HG03135 (cell line): ENCODE measurements around the gene DNAJC3.
A peak's percentile ranks its signal among the peaks of the same experiment; 100 is the strongest.

ENCODE experiments used
- ATAC-seq: cut with Tn5 transposase; IDR thresholded peaks from one replicate; pipeline ENCODE4 v1.9.1; 2021; ENCODE audit warnings: mild to moderate bottlenecking, moderate library complexity; ENCODE audit not compliant: unreplicated experiment

The DNAJC3 gene, protein sequence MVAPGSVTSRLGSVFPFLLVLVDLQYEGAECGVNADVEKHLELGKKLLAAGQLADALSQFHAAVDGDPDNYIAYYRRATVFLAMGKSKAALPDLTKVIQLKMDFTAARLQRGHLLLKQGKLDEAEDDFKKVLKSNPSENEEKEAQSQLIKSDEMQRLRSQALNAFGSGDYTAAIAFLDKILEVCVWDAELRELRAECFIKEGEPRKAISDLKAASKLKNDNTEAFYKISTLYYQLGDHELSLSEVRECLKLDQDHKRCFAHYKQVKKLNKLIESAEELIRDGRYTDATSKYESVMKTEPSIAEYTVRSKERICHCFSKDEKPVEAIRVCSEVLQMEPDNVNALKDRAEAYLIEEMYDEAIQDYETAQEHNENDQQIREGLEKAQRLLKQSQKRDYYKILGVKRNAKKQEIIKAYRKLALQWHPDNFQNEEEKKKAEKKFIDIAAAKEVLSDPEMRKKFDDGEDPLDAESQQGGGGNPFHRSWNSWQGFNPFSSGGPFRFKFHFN

DNA sequence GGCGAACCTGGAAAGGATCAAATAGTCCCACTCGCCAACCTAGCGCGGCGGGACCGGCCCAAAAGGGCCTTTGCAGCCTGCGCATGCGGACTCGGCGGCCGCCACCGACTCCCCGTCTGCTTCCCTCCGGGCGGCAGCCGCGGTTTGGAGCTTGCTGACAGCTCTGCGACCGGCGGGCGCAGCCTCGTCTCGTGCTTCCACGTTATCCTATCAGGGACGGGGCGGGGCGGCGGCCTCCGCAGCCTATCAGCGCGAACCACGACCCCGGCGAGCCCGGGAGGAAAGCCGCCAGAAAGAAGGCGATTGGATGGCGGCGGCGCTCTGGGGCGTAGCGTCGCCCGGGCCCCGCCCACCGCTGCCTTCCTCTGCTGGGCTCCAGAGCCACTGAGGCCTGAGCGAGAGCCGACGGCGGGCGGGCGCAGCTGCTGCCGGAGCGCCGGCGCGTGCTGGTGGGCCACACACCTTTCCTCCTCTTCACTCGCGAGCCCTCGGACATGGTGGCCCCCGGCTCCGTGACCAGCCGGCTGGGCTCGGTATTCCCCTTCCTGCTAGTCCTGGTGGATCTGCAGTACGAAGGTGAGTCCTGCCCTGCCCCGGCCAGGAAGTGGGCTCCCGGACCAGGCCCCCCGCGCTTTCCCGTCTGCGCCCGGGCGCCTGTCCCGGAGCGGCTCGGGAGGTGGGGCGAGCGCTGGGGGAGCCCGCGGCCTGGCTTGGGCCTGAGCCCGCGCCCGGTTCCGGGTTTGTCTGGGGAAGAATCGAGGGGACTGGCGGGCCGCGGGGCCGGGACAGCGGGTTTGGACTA is at the start of gene DNAJC3:
DNAJC3 (plus strand) TSS at position 378 of the 802 bp plus-strand sequence; CDS start at position 495, 117 bp downstream.
- ATAC-seq = peak; percentile 95

DNA sequence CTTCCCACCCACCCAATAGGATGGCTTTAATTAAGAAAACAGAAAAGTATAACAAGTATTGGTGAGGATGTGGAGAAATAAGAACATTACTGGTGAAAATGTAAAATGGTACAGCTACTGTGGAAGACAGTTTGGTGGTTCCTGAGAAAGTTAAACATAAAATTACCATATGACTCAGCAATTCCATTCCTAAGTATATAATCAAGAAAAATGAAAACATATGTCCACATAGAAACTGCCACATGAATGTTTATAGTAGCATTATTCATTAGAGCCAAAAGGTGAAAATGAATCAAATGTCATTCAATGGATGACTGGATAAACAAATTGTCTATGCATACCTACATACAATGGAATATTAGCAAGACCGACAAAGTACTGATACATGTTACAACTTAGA is 49.3 kb upstream of the DNAJC3 start:
- no peak for ATAC-seq

DNA sequence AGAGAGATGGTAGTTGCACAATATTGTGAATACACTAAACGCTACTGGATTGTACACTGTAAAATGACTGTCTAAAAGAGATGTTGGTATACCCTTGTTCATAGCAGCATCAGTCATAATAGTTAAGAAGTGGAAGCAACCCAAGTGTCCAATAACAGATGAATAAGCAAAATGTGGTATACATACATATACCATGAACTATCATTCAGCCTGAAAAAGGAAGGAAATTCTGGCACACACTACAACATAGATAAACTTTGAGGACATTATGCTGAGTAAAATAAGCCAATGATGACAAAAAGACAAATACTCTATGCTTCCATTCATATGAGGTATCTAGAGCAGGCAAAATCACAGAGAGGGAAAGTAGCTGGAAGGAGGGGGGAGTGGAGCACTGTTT is 48.5 kb upstream of the DNAJC3 start:
- ATAC-seq = no peak

DNA sequence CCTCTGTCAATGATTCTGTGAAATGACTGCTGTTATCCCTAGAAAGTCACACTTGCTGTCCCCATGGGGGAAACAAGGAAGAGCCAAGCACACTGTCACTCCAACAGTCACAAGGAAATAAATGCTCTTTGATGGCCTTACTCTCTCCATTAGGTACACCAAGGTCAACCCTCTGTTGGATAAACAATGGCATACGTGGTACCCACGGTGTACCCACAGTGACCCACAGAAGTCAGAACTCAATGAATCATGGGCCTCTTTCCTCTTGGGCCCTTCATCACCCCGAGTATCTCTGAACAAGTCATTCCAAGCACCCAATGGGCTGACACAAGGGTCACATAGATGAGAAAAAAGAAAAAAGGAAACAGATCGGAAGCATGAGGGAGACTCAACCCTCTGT is 47.9 kb upstream of the DNAJC3 start:
- ATAC-seq = no peak

DNA sequence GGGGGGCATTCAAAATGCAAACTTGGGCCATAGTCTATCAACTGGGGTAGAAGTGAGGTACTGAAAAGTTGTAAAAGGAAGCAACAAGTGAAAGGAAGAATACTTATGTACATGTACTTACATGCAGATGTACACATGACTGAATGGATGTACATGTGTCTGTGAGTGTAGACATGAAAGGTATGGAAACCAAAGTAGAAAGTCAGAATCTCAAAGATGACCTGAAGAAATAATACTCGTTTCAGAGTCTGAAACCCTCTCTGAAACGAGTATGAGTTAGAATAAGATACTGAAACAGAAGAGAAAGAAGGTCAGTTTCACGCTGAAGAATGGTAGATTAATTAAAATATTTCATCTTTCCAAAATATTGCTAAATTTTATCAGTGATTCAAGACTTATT is 46.3 kb upstream of the DNAJC3 start:
- ATAC-seq = no peak

DNA sequence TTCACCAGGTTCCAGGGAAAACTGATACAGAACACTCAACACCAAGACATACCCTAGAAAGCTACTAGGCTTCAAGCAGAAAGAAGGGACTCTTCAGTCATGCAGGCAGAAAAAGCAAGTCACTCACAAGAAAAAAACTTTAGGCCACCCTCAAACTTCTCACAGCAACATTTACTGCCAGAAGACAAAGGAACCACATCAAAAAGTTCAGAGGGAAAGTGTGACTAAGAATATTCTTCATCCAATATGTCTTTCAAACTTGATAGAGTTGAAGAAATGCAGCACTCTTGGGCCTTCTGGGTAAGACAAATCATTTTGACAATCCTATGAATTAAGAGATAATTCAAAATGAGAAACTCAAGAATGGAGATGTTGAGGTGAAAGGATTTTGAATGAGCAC is 40.1 kb upstream of the DNAJC3 start:
- ATAC-seq = no peak

DNA sequence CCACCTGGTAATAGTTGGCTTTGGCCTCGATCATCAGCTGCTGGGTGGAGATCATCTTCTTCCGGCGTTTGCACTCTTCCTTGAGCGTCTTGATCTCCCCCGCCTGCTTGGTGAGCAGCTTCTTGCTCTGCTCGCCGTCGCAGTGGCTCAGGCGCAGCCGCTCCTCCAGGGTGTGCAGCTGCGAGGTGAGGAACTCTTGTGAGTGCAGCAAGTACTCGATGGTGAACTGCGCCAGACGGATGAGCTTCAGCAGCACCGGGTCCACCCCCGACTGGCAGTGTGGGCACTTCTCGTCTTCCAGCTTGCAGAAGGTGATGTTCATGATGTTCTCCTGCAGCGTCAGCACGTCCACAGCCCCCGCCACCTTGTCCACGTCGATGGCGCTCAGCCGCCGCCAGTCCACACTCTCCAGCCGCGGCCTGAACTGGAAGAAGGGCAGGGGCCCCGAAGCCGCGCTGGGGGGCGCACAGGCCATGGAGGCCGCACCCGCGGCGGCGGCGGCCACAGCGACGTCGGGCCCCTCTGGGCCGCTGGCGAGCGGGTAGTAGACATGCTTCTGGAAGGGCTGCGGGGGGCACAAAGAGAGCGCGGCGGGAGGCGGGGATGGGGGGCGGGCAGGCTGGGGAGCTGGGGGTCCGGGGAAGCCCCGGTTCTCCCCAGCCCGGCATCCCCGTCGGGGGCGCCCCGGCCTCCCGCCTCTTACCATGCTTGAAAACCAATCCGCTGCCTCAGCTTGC is 35.5 kb upstream of the DNAJC3 start:
- ATAC-seq = no peak

DNA sequence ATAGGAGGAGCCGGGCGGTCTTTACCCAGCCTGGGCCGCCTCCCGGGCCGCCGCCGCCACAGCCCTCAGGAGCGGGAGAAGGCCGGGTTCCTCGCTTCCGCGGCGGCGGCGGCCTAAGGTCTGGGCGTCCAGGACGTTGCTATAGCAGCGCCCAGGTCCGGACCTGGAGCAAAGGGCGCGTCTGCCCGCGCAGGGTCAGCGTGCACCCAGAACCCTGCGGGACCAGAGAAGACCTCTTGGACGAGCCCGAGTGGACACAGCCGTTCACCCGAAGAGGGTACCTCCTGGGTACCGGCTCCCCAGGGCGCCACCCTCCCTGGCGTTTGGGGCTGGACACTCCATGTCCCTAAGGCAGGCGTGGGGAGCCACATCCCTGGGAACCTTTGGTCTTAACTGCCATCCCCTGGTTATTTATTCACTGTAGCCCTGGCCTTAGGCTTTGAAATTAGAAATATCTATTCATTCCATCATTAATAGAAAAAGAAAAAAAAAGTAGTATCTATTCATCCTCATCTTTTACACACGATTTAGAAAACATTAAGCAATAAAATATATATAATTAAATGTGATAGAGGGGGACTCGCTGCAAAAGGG is 34.8 kb upstream of the DNAJC3 start:
- no peak for ATAC-seq

DNA sequence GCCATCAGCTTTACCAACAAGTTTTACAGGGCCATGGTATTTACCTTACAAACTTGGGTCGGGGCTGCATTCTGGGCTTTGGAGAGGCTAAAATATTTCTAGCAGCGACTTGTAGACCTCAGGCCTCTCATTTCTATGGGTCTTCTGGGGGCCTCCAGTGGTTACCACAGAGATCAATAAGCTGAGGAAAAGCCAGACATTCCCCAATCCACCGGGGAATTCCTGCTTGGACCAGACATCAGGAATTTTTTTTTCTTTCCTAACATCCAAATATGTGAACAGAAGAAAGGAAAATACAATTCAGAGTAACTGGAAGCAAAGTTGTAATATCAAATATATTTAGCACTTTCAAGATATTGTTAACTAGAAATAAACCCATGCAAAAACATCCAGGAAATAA is 33.9 kb upstream of the DNAJC3 start:
- ATAC-seq = no peak

DNA sequence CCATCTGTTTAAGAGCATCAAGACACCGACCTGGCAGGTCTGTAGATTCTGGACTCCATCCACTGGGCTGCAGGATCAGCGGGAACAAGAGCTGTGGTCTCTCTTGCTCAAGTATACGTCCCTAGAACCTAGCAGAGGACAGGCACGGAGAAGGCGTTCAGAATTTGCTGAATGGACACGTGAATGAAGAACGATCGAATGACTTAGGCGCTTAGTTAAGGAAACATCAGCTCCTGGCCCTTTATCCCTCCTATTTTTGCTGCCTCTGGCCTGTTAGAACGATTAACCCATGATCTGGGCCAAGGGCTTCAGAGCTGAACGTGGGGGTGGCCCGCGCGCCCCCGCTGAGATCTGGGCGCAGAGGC is 33.4 kb upstream of the DNAJC3 start:
- ATAC-seq = no peak

DNA sequence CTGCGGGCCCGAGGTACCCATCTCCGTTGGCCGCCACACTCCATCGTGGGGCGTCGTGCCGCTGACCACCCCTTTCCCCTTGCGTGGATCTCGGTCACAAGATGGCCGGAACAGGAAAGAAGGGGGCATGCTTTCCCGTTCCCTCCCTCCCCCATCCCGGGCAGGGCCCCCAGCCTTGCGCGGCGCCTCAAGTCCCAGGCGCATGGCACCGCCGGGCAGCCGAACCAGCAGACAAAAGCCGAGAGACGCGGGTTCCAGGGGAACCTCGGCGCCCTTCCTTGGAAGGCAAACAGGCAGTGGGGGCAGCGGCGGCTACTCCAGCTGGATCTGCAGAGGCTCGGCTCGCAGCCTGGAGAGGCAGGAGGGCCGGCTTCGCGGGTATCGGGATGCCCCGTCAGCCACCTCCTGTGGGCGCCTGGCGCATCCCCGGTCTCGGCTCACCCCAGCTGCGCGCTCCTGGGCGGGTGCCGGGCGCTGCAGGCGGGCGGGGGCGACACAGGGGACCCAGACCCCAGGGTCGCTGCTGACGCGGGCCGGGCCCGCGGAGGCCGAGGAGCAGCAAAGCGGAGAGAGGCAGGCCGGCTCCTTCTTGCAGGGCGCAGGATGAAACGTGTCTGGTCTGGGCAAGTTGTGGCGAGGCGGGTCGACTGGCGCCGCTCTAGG is 32.9 kb upstream of the DNAJC3 start:
- no peak for ATAC-seq

DNA sequence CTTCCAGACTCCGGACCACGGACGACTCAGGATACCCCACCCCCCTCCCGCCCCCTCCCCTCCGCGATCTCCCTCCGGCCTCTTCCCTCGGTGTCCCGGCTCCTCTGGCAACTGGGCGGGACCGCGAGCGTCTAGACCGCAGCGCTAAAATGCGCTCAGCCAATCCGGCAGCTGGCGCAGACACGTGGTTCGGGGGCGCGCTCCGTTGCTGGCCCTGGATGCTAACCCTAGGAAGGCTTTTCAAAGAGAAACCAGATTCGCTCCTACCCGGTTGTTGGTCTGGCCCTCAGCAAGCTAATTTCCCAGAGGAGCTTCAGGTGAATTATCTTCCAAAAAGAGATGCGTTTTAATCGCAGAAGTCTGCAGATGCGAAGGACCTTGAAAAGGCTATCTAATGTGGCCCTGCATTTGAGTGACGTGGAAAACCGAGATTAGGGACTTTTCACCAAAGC is 32.3 kb upstream of the DNAJC3 start, which contains the start of gene DZIP1:
DZIP1 (minus strand) TSS at position 106 of the 452 bp plus-strand sequence. CDS start 2,677 bp downstream, outside the sequence.
- no peak for ATAC-seq

DNA sequence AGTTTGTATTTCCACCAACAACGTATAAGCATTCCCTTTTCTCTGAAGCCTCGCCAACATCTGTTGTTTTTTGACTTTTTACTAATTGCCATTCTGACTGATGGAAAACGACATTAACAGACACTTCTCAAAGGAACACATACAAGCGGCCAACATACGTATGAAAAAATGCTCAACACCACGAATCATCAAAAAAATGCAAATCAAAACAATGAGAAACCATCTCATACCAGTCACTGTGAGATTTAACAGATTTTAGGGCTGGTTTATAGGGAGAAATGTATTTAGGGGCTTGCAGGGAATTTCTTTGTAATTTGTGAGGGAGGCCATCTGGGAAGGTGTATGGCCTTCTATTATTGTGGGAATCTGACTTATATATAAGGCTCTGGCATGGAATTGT is 29.6 kb upstream of the DNAJC3 start:
- no peak for ATAC-seq

DNA sequence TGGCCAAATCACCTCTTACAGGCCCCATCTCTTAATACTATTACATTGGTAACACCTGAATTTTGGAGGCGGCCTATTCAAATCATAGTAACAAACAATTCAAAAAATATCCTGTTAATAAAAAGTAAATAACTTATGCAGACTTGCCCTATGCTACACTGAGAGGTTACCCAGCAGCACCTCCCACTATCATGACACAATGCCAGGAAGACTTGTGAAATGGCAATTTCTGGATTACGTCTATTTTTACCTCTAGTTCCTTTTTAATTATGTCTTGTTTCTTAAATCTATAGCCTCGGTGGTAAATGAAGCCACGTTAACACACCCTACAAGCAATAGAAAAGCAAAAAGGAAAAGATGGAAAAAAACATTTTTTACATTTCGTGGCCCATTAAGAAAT is 26.2 kb upstream of the DNAJC3 start:
- no peak for ATAC-seq

DNA sequence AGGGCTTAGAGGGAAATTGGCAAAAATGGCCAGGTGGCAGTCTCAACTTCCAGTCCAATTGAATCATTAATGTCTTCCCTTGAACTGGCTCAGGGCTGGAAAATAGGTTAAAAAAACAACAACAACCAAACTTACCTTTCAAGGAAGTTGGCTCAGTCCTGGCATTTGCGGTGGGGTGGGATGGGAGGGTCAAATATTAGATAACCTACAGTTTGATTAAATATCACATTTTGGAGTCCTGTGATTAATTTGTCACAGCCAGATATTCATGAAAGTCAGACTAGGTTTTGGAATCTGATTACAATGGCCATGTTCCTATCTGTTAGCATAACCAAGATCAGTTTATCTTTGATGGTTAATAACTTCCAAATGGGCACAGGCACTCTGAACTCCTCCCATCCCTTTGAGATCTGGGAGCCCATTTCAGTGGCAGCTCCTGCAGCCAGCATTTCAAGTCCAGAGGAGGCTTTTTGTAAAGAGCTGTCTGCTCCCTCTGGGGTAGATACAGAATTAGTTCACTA is 24.6 kb upstream of the DNAJC3 start:
- ATAC-seq = no peak

DNA sequence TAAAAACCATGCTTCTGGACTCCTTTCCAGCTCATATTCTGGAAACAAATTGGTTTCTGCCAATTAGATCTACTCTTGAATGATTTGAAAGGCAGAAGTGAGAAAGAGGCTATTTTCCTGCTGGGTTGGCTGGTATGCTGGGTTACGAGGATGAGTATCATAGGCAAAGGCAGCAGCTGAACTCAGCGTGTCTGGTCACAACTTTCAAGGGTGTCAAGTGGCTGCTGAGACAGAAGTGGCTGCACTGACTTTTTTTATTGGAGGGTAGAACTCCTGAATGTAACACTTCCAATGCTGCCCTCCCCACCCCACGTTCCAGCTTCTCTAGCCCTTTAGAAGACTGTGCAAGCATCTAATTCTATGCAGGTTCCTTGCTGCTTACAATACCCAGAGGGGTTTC is 24.1 kb upstream of the DNAJC3 start:
- ATAC-seq = no peak

DNA sequence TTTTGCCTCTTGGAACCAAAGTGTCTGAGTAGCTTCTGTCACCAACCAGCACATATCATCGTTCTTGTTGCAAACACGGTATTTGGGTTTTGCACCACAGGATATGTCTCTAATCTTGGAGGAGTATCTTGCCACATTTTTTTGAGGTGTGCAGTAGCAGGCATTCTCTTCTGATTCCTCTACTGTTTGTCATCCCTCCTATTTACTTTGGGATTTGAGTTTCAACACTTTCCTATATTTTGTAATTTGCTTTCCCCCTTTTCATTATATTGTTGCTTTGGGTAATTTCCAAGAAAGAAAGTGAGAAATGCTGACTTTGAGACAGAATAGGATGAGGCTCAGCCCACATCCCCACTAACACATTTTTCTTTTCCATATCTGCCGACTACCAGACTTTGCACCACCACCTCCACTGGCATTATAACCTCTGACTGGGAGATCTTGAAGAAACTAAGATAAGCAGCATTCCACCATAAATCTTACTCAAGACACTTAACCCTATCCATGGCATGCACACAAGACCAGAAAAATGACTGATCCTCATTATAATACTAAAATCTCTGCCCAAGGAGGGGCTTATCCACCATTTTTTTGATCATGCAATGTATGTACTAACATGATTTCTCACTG is 20.4 kb upstream of the DNAJC3 start:
- ATAC-seq = no peak

DNA sequence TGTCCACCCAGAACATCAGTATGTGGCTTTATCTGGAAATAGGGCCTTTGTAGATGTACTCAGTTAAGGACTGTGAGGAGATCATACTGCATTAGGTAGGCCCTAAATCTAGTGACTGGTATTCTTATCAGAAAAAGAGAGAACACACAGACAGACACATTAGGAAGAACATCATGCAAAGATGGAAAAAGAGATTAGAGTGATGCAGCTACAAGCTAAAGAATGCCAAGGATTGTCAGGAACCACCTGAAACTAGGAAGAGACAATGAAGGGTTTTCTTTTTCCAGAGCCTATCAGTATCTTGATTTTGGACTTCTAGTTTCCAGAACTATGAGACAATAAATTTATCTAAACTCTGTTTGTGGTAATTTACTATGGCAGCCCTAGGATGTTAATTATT is 17.4 kb upstream of the DNAJC3 start:
- no peak for ATAC-seq

DNA sequence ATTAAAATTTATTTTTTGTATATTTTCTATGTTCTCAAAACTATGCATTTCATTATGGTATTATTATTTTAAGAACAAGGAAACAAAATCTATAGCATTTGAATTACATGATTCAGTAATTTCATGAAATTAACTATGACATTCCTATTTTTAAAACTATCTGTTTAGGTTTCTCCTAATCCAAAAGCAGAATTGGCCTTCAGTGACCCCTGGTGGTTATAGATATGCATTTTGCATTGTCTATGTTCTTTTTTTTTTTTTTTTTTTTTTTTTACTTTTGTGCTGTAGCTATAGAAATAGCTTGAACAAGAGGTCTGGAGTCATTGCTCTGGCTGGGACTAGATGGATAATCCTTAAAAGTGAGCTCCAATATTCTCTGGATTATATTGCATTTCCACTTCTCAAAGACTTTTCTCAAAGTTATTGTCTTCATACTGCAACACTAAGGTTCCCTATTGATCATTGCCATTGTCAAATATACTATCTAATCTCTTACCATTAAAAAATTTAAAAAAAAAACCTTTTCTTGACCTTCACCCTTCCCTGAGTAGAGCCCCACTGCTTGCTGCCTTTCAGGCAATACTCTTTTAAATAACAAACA is 15.9 kb upstream of the DNAJC3 start:
- ATAC-seq = no peak
